ENCODE measurements around the gene RSPO1. TPM values are rescaled to one million over a fixed set of nuclear protein-coding genes. Genes with fewer than 3 reads are reported as not detected.

The RSPO1 gene
- total and polyA plus RNA-seq, 10 of the 15 experiments (the other 5 are each of a cell fraction or from before 2014, with no cell fraction given), result not detected

- 14% methylated on average over 7 of the region's 7 CpGs for WGBS (ENCODE audit: insufficient coverage, insufficient replicate concordance, low lambda C conversion rate, missing lambda C conversion rate)
- Histone ChIP-seq H3K79me2 (ENCODE audit: control insufficient read depth, insufficient read depth, low read length) (no peaks in the 10 kb centered on the region), H3K4me3 (no peak overlapping the region), H3K9me3 (replicated peaks; ENCODE audit: control insufficient read depth, insufficient read depth, low read length) (no peaks in the 10 kb centered on the region), H3K27me3 (replicated peaks in 1 of 2; ENCODE audit: control insufficient read depth in 2 of 2, insufficient read depth in 2 of 2, low read length in 1 of 2) (no peaks in the 10 kb centered on the region), H3K27ac (ENCODE audit: control insufficient read depth, insufficient read depth) (no peak overlapping the region), H3K4me1 (ENCODE audit: control insufficient read depth, insufficient read depth, low read length) (no peaks in the 10 kb centered on the region), H4K20me1 (ENCODE audit: control insufficient read depth, insufficient read depth) (no peaks in the 10 kb centered on the region), H3K4me2 (ENCODE audit: control insufficient read depth, insufficient read depth) (no peak overlapping the region), H3K36me3 (ENCODE audit: control insufficient read depth in 2 of 2, insufficient read depth in 2 of 2, low read length in 1 of 2) (peaks cover 16 to 40% of the 10 kb centered on the region in 2 experiments), H3K9ac (ENCODE audit: control insufficient read depth, insufficient read depth, low read length) (no peak overlapping the region), H2AFZ (ENCODE audit: control insufficient read depth, low read depth, low read length) (no peak overlapping the region)
- ChIA-PET CTCF (interaction anchor here (0.9 kb wide), 1 partner anchor 107 kb away, joined by 3 read pairs; no protein-coding TSS in a partner anchor), RAD21 (ENCODE audit: unreplicated experiment) (no interaction called here), POLR2A (no interaction called here), SMC1A (ENCODE audit: uncharacterized antibody, unreplicated experiment) (interaction anchor here (0.8 to 1.3 kb wide), 3 partner anchors 9 to 23 kb away, joined by 3 read pairs; no protein-coding TSS in a partner anchor)
- no TSS peak for BruUV-seq (replicated peaks)
- intact Hi-C loops (cut with micrococcal nuclease; ENCODE audit: unreplicated experiment) (no loop called here), in situ Hi-C loops (cut with MboI) (loop anchor here (25.0 kb wide), 1 partner anchor 412 kb away; the partner anchor contains the start of gene SF3A3)
- FAIRE-seq (no peak), ATAC-seq (peak; percentile 42; the same call in 2 of the 3 replicates), DNase-seq (ENCODE audit: low read depth, low spot score) (no peak)
- TF ChIP-seq EED (IDR thresholded peaks at IDR 0.05; ENCODE audit: low read depth) (0 out of 2 replicates have a peak, but pooled peaks have one; percentile 18), JUNB (IDR thresholded peaks at IDR 0.05) (peak; percentile 65), EGR1 (IDR thresholded peaks at IDR 0.05; ENCODE audit: borderline replicate concordance in 1 of 2, low read depth in 2 of 2, low read length in 2 of 2) (no peak), IRF4 (IDR thresholded peaks at IDR 0.05; ENCODE audit: low read depth, low read length) (peak; percentile 63; the same call in 1 of the 2 replicates), RUNX3 (IDR thresholded peaks at IDR 0.05; ENCODE audit: low read length) (peak; percentile 56)
- TF ChIP-seq, protein P1, sequence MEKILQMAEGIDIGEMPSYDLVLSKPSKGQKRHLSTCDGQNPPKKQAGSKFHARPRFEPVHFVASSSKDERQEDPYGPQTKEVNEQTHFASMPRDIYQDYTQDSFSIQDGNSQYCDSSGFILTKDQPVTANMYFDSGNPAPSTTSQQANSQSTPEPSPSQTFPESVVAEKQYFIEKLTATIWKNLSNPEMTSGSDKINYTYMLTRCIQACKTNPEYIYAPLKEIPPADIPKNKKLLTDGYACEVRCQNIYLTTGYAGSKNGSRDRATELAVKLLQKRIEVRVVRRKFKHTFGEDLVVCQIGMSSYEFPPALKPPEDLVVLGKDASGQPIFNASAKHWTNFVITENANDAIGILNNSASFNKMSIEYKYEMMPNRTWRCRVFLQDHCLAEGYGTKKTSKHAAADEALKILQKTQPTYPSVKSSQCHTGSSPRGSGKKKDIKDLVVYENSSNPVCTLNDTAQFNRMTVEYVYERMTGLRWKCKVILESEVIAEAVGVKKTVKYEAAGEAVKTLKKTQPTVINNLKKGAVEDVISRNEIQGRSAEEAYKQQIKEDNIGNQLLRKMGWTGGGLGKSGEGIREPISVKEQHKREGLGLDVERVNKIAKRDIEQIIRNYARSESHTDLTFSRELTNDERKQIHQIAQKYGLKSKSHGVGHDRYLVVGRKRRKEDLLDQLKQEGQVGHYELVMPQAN (conservative IDR thresholded peaks at IDR 0.05), result no peak
Observed at GRCh38 chr1:37574834-37575480, 59.7 kb downstream of the RSPO1 start.
